Right lobe of liver (tissue), 4 donors: Measurements from ENCODE around the gene KCNH2.

ENCODE experiments used
- POLR2A ChIP-seq: fragments of 450-650 bp; IDR thresholded peaks from one replicate; pipeline ENCODE4 v1.6.1; 2017; ENCODE audit warnings: antibody characterized with exemption, mild to moderate bottlenecking
- TF ChIP-seq, protein P1 (sequence below), 4 donors: fragments of 200-600 bp in 3 of 4; fragments of 450-650 bp in 1 of 4; IDR thresholded peaks; one replicate each; pipeline versions ENCODE4 v1.5.1 to v1.8.0; 2016 to 2022; ENCODE audit warnings: antibody characterized with exemption in 4 of 4, mild to moderate bottlenecking in 2 of 4
- donor health status: DM: no; HTN: no; CAD: no.
- donor health status: DM: no; HTN: no; CAD: no.
- donor health status: DM: no; HTN: yes; CAD: no.

- TF ChIP-seq POLR2A = no peak
- TF ChIP-seq, protein P1, sequence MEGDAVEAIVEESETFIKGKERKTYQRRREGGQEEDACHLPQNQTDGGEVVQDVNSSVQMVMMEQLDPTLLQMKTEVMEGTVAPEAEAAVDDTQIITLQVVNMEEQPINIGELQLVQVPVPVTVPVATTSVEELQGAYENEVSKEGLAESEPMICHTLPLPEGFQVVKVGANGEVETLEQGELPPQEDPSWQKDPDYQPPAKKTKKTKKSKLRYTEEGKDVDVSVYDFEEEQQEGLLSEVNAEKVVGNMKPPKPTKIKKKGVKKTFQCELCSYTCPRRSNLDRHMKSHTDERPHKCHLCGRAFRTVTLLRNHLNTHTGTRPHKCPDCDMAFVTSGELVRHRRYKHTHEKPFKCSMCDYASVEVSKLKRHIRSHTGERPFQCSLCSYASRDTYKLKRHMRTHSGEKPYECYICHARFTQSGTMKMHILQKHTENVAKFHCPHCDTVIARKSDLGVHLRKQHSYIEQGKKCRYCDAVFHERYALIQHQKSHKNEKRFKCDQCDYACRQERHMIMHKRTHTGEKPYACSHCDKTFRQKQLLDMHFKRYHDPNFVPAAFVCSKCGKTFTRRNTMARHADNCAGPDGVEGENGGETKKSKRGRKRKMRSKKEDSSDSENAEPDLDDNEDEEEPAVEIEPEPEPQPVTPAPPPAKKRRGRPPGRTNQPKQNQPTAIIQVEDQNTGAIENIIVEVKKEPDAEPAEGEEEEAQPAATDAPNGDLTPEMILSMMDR (IDR thresholded peaks at IDR 0.05) = no peak
Observed at GRCh38 chr7:151023232-151023631, 45.1 kb upstream of the KCNH2 start.
